Breast epithelium (tissue), 3 donors: Measurements from ENCODE around the gene PTPRN2.

Source experiments
- CTCF ChIP-seq, 3 donors: fragments of 450-650 bp; IDR thresholded peaks; one replicate each; pipeline ENCODE4 v1.5.1; 2016 to 2017; ENCODE audit warnings: antibody characterized with exemption in 3 of 3, mild to moderate bottlenecking in 3 of 3, moderate library complexity in 3 of 3
- POLR2A ChIP-seq: fragments of 450-650 bp; IDR thresholded peaks from one replicate; pipeline ENCODE4 v1.6.1; 2016; ENCODE audit warnings: antibody characterized with exemption, mild to moderate bottlenecking, moderate library complexity

- TF ChIP-seq CTCF (IDR thresholded peaks at IDR 0.05) (no peak), POLR2A (no peak)
These were observed 341.9 kb downstream of the PTPRN2 start for GRCh38 chr7:158245724-158246041.
